GM10266 (cell line): Measurements from ENCODE around the gene PANK2.

Source experiments
- DNase-seq: peaks from one replicate; pipeline ENCODE4 v3.0.0; 2012; ENCODE audit errors: extremely low spot score
- CTCF ChIP-seq: IDR thresholded peaks from 2 replicates; pipeline ENCODE4 v1.5.1; 2012; ENCODE audit warnings: mild to moderate bottlenecking, low read depth; ENCODE audit not compliant: control insufficient read depth, insufficient read depth; ENCODE audit errors: missing control alignments

PANK2 gene

GRCh38 chr20:3863317-3863716 is 25.9 kb upstream of the PANK2 start:
- no peak for DNase-seq
- TF ChIP-seq CTCF: no peak

GRCh38 chr20:3864518-3864917 is 24.7 kb upstream of the PANK2 start:
- no peak for DNase-seq
- no peak for TF ChIP-seq CTCF

GRCh38 chr20:3865152-3865886 is 23.9 kb upstream of the PANK2 start:
- DNase-seq: no peak
- no peak for TF ChIP-seq CTCF

- TF ChIP-seq CTCF: no peak
- no peak for DNase-seq
These were observed 23.2 kb upstream of the PANK2 start for GRCh38 chr20:3865887-3866407.

GRCh38 chr20:3866464-3866863 is 22.7 kb upstream of the PANK2 start:
- DNase-seq: no peak
- no peak for TF ChIP-seq CTCF

- TF ChIP-seq CTCF: no peak
- DNase-seq: no peak
These were observed 21.4 kb upstream of the PANK2 start for GRCh38 chr20:3867802-3868201.

- no peak for TF ChIP-seq CTCF
- no peak for DNase-seq
These were observed 19.1 kb upstream of the PANK2 start for GRCh38 chr20:3869839-3870634.
